ENCODE results near the gene NOS1.
A peak's percentile ranks its signal among the peaks of the same experiment; 100 is the strongest.

The NOS1 gene

DNA sequence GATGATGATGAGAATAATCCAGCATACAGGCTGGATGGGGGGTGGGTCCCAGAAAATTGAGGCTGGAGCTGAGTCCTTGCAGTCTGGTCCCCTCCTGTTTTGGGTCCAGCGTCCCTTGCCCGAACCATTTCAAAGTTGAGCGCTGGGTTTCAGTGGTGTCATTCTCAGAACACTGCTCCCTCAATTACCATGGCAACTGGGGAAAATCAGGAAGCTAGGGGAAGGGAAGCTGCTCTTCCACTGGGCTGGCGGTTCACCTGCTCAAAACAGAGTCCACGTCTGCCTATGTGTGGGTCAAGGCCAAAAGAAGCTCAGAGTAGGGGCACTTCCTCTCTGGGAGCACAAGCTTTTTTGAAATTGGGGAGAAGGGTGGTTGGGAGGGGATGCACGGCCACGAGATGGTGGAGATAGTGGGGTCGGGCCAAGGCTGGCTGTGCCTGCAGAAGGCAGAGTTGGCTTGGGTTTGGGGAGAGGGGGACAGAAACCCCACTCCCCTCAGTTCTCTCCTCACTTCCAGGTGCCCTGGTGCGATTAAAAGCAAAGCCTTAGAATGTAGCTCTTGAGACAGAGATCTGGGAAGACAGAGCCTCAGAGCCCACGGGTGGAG is 1.7 kb upstream of the NOS1 start:
- DNase-seq = no peak

DNA sequence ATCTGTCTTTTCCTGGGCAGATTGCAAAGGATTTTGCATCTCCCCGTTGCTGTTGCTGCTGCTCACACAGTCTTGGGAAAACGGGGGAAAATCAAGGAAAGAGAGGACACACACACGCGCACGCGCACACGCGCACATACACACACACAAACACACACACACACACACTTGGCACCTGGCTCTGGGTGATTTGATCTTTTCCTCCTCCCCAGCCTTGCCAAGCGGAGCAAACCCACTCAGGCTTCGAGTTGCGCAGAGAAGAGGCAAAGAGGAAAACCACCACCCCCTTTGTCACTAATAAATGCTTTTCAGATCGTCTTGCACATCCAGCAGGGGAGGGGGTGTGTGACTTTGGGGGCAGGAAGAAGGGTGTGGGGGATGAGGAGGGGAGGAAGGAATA is 965 bp upstream of the NOS1 start:
- no peak for DNase-seq

DNA sequence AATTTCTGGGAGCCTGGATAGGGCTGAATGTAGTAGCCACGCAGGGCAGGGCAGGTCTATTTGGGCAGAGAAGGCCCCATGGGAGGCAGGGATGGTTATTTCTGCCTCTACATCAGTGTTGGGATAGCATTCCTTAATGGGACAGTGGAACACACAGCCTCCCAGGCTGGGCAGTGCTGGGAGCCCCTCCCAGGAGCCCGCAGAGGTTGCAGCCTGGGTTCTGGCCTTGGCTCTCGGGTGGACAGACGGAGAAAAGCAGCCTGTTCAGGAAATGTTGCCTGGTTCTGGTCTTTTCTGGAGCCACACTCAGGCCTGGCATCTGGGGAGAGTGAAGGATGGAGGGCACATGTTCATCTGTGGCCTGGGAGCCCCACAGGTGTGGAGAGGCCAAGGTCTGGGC is 479 bp upstream of the NOS1 start:
- no peak for DNase-seq

DNA sequence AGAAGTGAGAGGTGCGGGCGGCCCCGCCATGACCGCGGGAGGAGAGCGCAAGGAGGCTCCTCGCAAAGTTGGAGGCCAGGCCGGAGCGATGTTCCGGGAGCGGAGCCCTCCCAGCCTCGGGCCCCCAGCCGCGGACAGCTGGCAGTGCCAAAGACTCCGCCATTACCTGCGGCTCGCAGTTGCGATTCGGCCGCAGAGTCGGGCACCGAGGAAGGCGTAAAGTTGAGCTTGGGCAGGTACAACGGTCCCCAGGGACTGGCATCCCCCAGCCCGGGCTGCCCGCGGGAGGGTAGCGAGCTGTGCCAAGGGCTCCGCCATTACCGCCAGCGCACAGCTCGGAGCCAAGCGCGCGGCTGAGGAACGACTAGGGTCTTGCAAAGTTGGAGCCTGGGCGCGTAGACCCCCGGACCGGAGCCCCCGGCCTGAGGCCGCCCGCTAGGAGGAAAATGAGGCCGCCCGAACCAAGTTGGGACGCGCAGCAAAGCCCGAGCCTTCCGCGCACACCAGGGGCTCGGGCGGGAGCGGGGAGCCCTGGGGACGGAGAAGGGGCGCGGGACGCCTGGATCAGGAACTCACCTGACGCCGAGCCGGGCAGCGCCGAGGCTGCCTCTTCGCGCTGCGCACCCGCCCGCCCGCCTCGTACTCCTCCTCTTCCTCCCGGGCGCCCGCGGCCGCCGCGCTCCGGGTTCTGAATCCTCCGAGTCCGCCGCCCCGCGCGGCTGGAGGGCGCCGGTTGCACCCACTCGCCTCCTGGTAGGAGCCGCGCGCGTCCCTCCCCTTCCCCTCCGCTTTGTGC is 677 bp downstream of the NOS1 start:
- DNase-seq = no peak

- no peak for DNase-seq
Observed at GRCh38 chr12:117360222-117360550, 1.2 kb downstream of the NOS1 start.

- no peak for DNase-seq
Observed at GRCh38 chr12:117359029-117359845, 2.2 kb downstream of the NOS1 start.

- DNase-seq = no peak
Observed at GRCh38 chr12:117356048-117356447, 5.4 kb downstream of the NOS1 start.

DNA sequence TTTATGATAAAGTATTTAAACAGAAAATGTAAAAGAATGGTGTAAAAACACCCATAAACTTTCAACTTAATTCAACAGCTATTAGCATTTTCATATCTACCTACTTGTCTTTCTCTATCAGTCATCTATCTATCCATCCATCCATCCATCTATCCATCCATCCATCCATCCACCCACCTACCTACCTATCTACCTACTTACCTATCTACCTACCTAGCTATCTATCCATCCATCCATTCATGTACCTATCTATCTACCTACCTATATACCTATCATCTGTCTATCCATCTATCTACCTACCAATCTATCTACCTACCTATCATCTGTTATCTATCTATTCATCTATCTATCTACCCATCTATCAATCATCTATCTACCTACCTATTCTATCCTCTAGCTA is 8.5 kb downstream of the NOS1 start:
- no peak for DNase-seq

DNA sequence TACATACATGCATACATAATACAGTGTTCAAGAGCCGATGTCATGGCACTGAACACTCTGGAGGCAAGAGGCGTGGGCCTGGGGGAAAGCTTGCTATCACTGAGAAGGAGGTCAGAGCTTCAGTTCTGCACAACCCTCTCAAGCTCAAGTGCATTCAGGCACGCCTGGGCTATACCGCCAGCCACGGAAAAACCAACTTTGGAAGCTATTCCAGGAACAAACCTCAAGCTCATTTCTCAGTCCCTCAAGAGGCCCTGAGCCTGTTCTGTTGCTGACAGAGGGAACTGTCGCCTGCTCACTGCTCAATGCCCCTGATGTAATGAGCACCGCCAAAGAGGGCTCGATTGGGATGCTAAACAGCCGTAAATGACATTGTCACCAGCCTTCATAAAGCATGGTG is 9.2 kb downstream of the NOS1 start:
- no peak for DNase-seq

DNA sequence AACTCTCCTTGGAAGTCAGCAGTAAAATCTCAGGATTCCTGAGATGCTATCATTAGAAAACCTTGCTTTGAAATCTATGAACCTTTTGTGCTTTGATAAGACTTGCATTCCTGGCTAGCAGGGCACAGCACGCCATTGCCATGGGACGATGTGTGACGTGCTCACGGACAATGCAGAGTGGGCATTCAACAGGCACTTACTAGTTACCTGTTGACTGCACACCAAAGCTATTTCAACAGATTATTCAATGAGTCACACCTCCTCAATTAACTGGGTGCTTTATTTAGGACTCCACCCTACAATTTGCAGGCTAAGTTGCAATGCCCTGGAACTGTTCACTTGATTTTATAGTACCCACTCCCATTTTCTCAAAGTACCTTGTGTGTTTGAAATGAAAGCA is 11.3 kb downstream of the NOS1 start:
- DNase-seq = no peak

DNA sequence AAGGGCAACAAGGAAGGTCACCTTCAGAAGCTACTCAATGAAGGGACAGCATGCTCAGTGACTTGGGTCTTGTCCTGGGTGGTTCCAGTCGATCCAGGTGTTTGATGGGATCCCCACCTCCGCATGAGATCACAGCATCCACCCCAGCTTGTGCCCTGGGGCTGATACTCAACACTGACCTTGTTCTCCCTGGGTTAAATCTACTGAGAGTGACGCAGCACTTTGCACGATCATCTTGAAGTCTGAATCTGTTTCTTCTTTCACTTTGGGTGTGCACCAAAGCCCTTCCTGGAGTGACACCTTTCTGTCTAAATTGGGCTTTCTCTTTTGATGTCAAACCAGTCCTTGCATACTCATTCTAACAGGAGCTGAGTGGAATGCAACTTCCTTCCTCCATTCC is 13.8 kb downstream of the NOS1 start:
- DNase-seq = no peak

GRCh38 chr12:117344716-117345115 is 16.7 kb downstream of the NOS1 start:
- DNase-seq = no peak

DNA sequence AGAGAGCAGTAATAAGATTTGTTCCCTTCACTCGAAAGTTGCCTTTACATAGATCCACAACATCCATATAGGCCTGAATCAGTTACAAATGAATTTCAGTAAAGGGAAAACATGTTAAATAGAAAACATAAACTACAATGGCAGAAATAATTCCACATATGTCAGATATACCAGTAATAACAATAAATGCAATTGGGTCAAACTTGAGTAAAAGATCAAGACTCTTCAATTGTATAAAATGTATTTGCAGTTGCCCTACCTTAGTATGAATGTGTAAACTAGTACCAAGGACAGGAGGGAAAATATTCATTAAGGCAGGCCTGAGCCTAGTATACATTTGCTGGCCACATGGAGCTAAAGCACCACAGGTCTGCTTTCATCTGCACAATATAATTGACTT is 17.6 kb downstream of the NOS1 start:
- no peak for DNase-seq

GRCh38 chr12:117343296-117343695 is 18.1 kb downstream of the NOS1 start:
- no peak for DNase-seq

DNA sequence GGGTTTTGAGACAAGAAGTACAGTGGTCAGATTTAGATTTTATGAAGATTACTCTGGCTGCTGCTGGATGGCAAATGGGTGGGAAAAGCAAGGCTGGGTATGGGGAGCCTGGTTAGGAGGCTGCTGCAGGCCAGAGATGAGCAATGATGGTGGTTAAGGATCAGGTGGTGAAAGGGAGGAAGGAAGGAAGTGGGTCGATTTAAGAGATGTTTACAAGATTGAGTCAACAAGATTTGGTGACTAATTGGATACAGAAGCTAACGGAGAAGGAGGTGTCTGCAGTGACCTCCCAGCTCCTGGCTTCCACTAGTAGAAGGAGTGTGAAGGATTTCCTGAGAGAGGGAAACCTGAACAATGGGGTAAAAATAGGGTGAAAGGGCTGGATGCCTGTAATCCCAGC is 18.7 kb downstream of the NOS1 start:
- DNase-seq = no peak

GRCh38 chr12:117342247-117342646 is 19.2 kb downstream of the NOS1 start:
- no peak for DNase-seq

DNA sequence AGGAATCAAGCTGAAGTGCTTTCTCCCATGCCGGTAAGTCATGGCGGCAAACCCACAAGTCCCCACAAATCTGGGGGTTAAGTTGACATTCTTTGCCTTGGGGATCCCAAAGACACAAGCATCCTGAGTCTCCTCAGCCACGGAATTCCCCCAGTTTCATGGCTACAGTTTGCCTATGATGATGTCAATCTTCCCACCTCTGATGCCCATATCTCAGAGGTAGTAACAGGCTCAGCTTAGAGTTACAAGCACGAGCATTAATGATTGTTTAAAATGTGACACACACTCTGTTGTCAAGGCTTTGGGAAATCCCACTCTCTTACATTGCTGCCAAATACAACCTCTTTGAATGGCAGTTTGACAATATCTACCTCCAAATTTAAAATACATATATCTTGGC is 22.3 kb downstream of the NOS1 start:
- DNase-seq = no peak

GRCh38 chr12:117334855-117335587 is 26.4 kb downstream of the NOS1 start:
- peak; percentile 23 for DNase-seq

DNA sequence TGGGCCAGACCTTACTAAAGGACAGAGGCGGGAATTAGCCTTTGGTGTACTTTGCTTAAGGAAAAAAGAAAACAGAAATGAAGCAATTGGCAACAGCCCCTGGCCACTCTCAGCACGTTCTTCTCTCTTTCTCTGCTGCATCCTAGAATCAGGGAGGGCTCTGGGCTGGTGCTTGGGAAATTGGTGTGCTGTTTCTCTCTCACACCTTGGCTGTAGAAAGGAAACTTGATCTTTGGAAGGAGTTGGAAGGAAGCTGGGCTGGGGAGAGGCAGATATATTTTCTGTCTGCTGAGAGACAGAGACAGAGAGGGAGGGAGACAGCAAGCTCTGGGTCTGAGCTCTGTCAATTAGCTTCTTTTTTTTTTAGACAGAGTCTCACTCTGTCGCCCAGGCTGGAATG is 27.4 kb downstream of the NOS1 start:
- no peak for DNase-seq

DNA sequence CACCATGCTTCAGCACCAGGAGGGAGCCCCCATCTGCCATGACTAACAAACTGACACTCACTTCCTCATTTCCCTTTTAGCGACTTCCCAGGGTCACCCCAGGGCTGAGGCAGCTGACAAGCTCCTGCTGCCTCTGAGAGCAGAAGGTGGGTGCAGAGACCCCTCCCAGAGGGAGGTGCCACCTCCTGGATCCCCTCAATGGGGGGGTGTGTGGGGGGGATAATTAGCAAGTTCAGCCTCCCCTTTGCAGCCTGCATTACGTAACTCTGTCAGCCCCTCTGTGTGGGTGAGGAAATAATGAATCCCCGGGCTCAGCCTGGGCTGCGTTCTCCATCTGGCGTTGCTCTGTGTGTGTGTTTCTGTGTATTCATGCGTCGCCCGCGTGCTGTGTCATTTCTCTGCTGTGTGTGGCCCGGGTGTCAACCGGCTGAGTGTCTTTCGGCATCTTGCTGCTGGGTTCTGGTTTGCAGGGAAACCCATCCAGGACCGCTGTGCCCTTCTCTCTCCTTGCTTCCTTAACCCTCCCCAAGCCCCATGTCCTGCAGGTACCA is 28.0 kb downstream of the NOS1 start:
- DNase-seq = peak; percentile 97

GRCh38 chr12:117331691-117332090 is 29.7 kb downstream of the NOS1 start:
- no peak for DNase-seq

- no peak for DNase-seq
Observed at GRCh38 chr12:117330441-117331113, 30.8 kb downstream of the NOS1 start.

DNA sequence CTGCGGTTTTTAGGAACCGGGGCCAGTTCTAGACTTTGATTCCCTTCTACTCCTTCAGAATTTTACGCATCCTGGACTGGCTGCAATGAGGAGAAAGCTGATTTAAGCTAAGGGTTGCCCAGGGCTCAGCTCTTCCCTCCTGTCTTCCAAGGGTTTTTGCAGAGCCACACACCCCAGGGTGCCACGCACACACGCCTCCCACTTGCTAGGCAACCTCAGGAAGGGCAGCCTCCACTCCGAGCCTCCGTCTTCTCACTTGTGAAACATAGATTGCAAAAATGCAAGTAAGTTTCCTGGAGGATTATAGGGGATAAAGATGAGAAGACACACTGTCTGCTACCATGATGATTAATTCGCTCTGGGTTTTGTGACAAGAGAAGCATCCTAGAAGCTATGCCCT is 31.7 kb downstream of the NOS1 start:
- no peak for DNase-seq

Measured in NCI-H1694 (cell line).